K562 (cell line): ENCODE results near the gene NDRG3.
"Not testable (repeated sequence)": the region's sequence is repeated elsewhere in the genome, so short reads cannot be mapped to it uniquely, and the experiment has no call there.

ENCODE experiments used
- FOS ChIP-seq: IDR thresholded peaks from 3 replicates; pipeline ENCODE4 v1.6.1; 2011; ENCODE audit not compliant: insufficient read length; ENCODE audit errors: extremely low read depth
- MBD2 ChIP-seq: sonication (generic); IDR thresholded peaks from 2 replicates; pipeline ENCODE4 v1.6.1; 2016; ENCODE audit warnings: low read depth, borderline replicate concordance
- NRF1 ChIP-seq, 2 experiments: fragments of 450-650 bp; IDR thresholded peaks in 1 of 2; conservative IDR thresholded peaks in 1 of 2; 2 replicates each; pipeline ENCODE4 v1.6.1; 2014; ENCODE audit warnings: mild to moderate bottlenecking in 2 of 2
- SRSF9 ChIP-seq: fragments of 200-400 bp; formaldehyde crosslinking; IDR thresholded peaks from 2 replicates; pipeline ENCODE4 v1.6.1; 2017; ENCODE audit warnings: low read depth, low read length, borderline replicate concordance
- TAF1 ChIP-seq: IDR thresholded peaks from 2 replicates; pipeline ENCODE4 v1.6.1; 2011; ENCODE audit warnings: mild to moderate bottlenecking, low read length, moderate library complexity; ENCODE audit not compliant: insufficient read depth, control insufficient read depth, severe bottlenecking; ENCODE audit errors: extremely low read depth
- TF ChIP-seq, protein P1 (sequence below), 3 experiments: IDR thresholded peaks in 2 of 3; conservative IDR thresholded peaks in 1 of 3; 2 replicates each; pipeline ENCODE4 v1.5.1; 2011 to 2012; ENCODE audit warnings: low read length in 3 of 3, mild to moderate bottlenecking in 3 of 3, control low read depth in 2 of 3, improper control_type of control experiment in 1 of 3, inconsistent platforms in 1 of 3, low read depth in 1 of 3, mixed read lengths in 1 of 3, moderate library complexity in 1 of 3; ENCODE audit not compliant: insufficient read depth in 2 of 3

DNA sequence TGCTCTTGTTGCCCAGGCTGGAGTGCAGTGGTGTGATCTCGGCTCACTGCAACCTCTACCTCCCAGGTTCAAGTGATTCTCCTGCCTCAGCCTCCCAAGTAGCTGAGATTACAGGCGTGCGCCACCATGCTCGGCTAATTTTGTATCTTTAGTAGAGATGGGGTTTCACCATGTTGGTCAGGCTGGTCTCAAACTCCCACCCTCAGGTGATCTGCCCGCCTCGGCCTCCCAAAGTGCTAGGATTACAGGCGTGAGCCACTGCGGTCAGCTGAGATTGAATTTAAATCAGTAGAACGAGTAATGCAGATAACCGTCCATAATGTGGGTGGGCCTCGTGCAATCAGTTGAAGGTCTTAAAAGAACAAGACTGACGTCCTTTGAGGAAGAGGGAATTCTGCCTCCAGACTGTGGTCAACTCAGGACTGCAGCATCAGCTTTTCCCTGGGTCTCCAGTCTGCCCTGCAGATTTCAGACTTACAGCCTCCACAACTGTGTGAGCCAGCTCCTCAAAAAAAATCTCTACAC, 107.0 kb downstream of the NDRG3 start:
- TF ChIP-seq TAF1; NRF1 (conservative IDR thresholded peaks at IDR 0.05 in 1 of 2, IDR thresholded peaks at IDR 0.05 in 1 of 2); SRSF9; MBD2; FOS: not testable (repeated sequence)
- TF ChIP-seq, protein P1, sequence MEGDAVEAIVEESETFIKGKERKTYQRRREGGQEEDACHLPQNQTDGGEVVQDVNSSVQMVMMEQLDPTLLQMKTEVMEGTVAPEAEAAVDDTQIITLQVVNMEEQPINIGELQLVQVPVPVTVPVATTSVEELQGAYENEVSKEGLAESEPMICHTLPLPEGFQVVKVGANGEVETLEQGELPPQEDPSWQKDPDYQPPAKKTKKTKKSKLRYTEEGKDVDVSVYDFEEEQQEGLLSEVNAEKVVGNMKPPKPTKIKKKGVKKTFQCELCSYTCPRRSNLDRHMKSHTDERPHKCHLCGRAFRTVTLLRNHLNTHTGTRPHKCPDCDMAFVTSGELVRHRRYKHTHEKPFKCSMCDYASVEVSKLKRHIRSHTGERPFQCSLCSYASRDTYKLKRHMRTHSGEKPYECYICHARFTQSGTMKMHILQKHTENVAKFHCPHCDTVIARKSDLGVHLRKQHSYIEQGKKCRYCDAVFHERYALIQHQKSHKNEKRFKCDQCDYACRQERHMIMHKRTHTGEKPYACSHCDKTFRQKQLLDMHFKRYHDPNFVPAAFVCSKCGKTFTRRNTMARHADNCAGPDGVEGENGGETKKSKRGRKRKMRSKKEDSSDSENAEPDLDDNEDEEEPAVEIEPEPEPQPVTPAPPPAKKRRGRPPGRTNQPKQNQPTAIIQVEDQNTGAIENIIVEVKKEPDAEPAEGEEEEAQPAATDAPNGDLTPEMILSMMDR (IDR thresholded peaks at IDR 0.05 in 2 of 3, conservative IDR thresholded peaks at IDR 0.05 in 1 of 3; ENCODE audit: insufficient read depth in 2 of 3, low read depth in 1 of 3, low read length in 3 of 3), result not testable (repeated sequence)
